Measurements from ENCODE around the gene C7orf25.
"Not testable (repeated sequence)": the region's sequence is repeated elsewhere in the genome, so short reads cannot be mapped to it uniquely, and the experiment has no call there.

Gene C7orf25

GRCh38 chr7:42928754-42929153 is 16.9 kb upstream of the C7orf25 start:
- no peak for DNase-seq

DNA sequence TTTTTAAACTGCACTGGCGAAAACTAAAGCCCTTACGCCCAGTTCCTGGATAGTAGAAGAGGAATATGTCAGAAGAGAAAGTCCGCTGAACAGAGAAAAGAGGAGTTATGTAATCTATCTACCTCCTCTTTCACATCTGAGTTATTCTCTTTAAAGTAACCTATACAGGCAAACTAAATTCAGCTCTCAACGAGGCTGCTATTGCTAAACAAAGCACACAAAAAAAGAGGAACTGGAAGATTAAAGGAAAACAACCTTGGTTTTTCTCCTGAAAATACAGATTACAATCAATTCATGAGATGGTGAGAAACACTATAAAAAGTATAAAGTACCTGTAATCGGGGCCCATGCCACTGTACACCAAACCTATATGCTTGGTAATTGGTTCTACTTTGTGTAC is 14.3 kb upstream of the C7orf25 start:
- no peak for DNase-seq

- DNase-seq: no peak
These were observed 13.8 kb upstream of the C7orf25 start for GRCh38 chr7:42925630-42926029.

DNA sequence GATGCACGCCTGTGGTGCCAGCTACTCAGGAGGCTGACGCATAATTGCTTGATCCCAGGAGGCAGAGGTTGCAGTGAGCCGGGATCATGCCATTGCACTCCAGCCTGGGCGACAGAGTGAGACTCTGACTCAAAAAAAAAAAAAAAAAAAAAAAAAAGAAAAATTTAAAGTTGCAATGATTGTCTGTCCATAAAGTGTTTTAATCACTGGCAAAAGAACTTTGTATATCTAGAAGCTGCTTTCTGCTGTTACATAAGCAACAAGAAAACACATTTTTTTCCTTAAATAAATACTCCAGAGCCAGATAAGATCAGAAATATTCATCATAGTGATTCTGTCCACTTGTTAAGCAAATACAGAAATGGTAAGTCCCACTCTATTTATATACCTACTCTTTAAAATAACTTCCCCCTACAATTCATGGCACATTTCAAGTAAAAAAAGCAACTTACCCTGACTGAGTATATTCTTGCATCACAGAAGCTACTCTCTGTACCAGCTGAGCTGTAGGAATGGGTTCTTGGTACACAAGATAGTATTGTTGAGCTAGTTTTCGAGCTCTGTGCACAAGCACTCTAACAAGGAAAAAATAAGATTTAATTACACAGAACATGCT is 12.5 kb upstream of the C7orf25 start:
- no peak for DNase-seq

DNA sequence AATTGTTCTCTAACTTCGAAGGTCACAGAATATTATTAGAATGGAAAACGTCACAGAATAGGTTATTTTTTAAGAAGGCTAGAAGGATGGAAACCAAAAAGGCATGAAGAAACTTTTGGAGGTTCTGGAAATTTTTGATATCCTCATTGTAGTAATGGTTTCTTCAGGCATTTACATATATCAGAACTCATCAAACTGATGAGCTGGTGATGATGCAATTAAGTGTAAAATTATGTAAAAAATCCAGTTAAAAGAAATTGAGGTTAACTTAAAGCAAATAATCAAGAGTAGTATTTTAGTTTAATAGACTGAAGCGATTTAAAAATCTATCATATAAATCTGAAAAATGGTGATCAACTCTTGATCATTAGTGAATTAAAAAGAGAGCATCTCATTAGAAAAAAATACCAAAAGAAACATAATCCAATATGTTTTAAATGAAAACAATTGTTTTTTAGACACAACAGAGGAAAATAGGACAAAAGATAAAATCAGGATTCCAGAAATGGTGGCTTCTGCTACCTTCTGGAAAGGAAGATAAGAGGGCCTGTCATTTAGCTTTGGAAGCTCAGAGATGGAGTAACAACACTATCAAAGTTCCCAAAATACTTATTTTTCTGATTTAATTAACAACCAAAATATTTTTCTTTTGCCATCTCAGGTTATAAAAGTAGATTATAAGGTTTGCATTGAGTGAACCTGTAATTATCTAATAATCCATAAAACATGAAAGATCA is 10.3 kb upstream of the C7orf25 start:
- no peak for DNase-seq

GRCh38 chr7:42915356-42915755 is 3.5 kb upstream of the C7orf25 start:
- DNase-seq: no peak

- no peak for DNase-seq
These were observed 2.7 kb upstream of the C7orf25 start for GRCh38 chr7:42914421-42915045.

GRCh38 chr7:42914009-42914408 is 2.1 kb upstream of the C7orf25 start:
- DNase-seq: no peak

DNA sequence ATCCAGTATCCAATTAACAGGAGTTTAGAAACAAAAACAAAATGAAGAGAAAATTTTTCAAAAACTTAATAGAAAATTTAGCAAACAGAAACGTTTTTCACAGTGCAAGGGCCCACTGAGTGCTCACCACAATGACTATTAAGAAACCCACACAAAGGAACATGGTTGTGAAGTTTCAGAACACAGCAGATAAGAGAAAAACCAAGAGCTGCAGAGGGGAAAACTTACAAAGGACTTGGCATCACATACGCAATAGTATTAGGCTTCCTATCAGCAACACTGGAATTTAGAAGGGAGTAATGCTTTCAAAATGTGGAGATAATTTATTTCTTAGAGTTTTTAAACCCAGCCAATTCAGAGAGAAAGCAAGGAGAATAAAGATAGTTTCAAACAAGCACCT is 1.7 kb upstream of the C7orf25 start:
- DNase-seq: peak; percentile 34

DNA sequence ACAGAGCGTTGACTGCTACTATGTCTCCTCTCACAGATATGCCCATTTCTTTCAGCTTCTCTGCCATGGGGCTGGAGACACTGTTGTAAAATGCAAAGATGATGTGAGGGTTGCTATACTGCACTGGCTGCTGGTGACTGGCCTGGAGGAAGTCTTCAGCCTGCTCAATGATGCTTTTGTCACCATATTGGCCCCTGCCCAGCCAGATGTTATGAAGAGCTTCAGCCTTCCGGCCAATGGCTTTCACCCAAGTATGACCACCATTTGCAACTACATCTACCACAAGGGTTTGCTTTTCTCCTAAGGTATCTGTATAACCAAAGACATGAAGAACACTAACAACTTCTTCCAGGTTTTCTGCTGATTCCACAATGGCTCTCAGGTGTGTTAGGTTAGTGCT is 1.6 kb downstream of the C7orf25 start:
- DNase-seq: no peak

DNA sequence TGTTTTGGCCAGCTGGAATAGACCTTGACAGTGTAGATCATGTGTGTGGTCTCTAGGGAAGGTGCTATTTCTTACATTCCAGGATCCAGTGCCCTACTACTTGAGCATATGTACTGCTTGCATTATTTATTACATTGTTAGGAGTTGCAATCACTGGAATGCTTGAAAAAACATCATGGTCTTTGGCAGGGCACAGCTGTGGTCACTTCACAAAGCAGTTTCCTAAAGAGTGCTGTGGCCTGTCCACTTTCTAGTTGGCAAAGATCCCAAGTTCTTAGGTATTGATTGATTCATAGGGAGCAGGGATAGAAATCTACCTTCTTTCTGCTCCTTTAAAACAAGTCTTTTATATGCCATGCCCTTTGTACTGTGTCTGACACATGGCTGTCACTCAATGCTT is 4.6 kb downstream of the C7orf25 start:
- DNase-seq: no peak

GRCh38 chr7:42906181-42906580 is 5.7 kb downstream of the C7orf25 start:
- no peak for DNase-seq

GRCh38 chr7:42902331-42902730 is 9.5 kb downstream of the C7orf25 start:
- no peak for DNase-seq

DNA sequence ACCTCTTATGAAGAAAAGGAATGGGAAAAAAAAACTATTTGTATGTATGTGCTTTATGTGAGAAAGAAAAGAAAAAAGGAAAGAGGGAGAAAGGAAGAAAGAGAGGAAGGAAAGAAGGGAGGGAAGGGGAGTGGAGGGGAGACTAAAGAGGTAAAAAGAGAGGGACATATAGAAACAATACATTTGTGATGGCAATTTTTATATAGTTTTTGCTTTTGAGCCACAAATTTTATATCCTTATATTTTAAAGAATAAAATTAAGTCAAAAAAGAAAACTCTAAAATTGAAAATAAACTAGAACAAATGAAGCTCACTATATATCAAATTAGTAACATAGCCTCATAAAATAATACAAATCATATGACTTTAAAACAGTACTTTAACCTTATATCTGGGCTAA is 11.0 kb downstream of the C7orf25 start:
- no peak for DNase-seq

DNA sequence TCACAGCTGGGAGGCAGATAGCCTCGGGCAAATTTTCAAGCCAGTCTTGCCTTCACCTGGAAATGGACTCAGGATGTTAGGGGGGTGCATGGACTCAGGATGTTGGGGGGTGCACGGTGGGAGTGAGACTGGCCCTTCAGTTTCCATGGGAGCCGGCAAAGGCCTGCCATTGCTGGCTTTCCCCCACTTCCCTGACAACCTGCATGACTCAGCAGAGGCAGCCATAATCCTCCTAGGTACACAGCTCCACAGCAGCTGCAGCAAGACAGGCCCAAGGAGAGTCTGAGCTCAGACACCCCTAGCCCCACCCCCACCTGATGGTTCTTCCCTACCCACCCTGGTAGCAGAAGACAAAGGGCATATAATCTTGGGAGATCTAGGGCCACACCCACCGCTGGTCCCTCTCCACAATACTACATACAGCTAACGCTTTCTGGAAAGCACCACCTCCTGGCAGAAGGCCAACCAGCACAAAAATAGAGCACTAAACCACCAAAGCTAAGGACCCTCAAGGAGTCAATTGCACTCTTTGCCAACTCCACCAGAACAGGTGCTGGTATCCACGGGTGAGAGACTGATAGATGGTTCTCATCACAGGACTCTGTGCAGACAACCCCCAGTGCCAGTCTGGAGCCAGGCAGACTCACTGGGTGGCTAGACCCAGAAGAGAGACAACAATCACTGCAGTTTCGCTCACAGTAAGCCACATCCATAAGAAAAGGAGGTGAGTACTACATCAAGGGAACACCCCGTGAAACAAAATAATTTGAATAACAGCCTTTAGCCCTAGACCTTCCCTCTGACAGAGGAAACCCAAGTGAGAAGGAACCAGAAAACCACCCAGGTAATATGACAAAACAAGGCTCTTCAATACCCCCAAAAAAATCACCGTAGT is 18.3 kb downstream of the C7orf25 start:
- DNase-seq: no peak

DNA sequence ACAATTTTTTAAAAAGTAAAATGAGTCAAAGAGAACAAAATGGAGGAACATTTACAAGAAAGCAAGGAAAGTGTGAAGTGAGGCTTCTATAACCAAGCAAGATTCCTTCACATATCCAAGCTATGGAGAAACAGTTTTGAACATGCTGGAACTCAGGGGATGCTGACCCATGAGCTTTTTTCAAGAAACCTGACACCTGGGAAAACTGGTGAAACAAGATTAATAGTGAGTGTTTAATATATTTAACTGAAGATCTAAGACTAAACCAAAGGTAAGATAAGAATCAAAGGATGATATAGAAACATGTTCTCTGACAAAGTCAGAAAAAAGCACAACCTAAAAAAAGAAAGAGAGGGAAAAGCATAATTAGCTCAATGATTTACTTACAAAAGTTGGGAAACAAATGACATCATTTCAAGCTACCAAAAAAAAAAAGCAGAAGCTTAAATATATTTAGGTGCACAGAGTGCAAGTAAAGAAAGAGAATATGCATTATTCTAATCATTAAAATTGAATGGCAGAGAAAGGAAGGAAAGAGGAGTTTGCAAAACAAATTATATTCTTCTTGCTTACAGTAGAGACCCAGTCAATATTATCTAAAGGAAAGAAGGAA is 24.9 kb downstream of the C7orf25 start:
- no peak for DNase-seq

- no peak for DNase-seq
These were observed 25.7 kb downstream of the C7orf25 start for GRCh38 chr7:42886129-42886528.

DNA sequence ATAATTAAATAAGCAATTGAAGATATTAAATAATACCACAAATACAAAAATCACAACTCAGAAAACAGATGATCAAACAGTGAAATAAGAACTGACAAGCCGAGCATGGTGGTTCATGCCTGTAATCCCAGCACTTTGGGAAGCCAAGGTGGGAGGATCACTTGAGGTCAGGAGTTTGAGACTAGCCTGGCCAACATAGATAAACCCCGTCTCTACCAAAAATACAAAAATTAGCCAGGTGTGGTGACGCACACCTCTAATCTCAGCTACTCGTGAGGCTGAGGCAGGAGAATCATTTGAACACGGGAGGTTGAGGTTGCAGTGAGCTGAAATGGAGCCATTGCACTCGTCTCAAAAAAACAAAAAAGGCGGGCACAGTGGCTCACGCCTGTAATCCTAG is 26.7 kb downstream of the C7orf25 start:
- DNase-seq: not testable (repeated sequence)

GRCh38 chr7:42883950-42884349 is 27.9 kb downstream of the C7orf25 start:
- no peak for DNase-seq

DNA sequence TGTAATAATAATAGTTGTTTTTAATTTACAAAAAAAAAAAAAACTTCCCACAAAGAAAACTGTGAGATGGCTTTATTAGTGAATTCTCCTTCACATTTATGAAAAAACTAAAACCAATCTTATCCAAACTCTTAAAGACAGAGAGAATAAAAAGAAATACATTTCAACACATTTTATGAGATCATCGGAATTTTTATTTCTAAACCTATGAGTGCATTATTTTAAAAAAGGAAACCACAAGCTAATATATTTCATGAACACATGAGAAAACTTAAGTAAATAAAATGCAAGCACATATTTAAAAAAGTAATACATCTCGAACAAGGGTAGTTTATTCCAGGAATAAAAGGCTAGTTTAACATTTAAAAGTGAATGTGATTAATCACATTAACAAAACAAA is 31.5 kb downstream of the C7orf25 start:
- no peak for DNase-seq

GRCh38 chr7:42878303-42878702 is 33.6 kb downstream of the C7orf25 start:
- no peak for DNase-seq

- DNase-seq: no peak
These were observed 34.0 kb downstream of the C7orf25 start for GRCh38 chr7:42877862-42878261.
